Ishikawa (cell line): ENCODE results near the gene GRAMD1B.

Experiments used
- CEBPB ChIP-seq: IDR thresholded peaks from 2 replicates; pipeline ENCODE4 v1.6.1; 2012
- CREB1 ChIP-seq: IDR thresholded peaks from 2 replicates; pipeline ENCODE4 v1.6.1; 2012; ENCODE audit warnings: low read depth
- EGR1 ChIP-seq: IDR thresholded peaks from 2 replicates; pipeline ENCODE4 v1.6.1; 2012
- EP300 ChIP-seq: IDR thresholded peaks from 2 replicates; pipeline ENCODE4 v1.6.1; 2012; ENCODE audit warnings: borderline replicate concordance
- FOXM1 ChIP-seq: IDR thresholded peaks from 2 replicates; pipeline ENCODE4 v1.6.1; 2012; ENCODE audit warnings: low read depth, borderline replicate concordance
- MAX ChIP-seq: IDR thresholded peaks from 2 replicates; pipeline ENCODE4 v1.6.1; 2012
- NFIC ChIP-seq: IDR thresholded peaks from 2 replicates; pipeline ENCODE4 v1.6.1; 2012
- RAD21 ChIP-seq: IDR thresholded peaks from 2 replicates; pipeline ENCODE4 v1.6.1; 2012; ENCODE audit warnings: low read depth
- REST ChIP-seq: IDR thresholded peaks from 2 replicates; pipeline ENCODE4 v1.6.1; 2012; ENCODE audit warnings: low read depth, mild to moderate bottlenecking
- TAF1 ChIP-seq: IDR thresholded peaks from 2 replicates; pipeline ENCODE4 v1.6.1; 2012; ENCODE audit warnings: low read depth, mild to moderate bottlenecking
- TCF12 ChIP-seq: IDR thresholded peaks from 2 replicates; pipeline ENCODE4 v1.6.1; 2012; ENCODE audit warnings: low read depth
- TEAD4 ChIP-seq: IDR thresholded peaks from 2 replicates; pipeline ENCODE4 v1.6.1; 2012
- USF1 ChIP-seq: IDR thresholded peaks from 2 replicates; pipeline ENCODE4 v1.6.1; 2012
- YY1 ChIP-seq: IDR thresholded peaks from 2 replicates; pipeline ENCODE4 v1.6.1; 2012; ENCODE audit warnings: low read depth
- ZBTB7A ChIP-seq: IDR thresholded peaks from 2 replicates; pipeline ENCODE4 v1.6.1; 2012; ENCODE audit warnings: low read depth

Gene GRAMD1B

GRCh38 chr11:123622576-123622975 lies 192.5 kb downstream of the GRAMD1B start:
- TF ChIP-seq CREB1 (no peak), FOXM1 (no peak), EGR1 (no peak), MAX (no peak), RAD21 (no peak), TCF12 (no peak), NFIC (no peak), YY1 (no peak), TEAD4 (no peak), ZBTB7A (no peak), EP300 (no peak), CEBPB (no peak), TAF1 (no peak), REST (no peak), USF1 (no peak)

- TF ChIP-seq REST = no peak
Measured at GRCh38 chr11:123624974-123625373, 194.9 kb downstream of the GRAMD1B start.

GRCh38 chr11:123628936-123629683 lies 199.0 kb downstream of the GRAMD1B start:
- TF ChIP-seq TEAD4 (no peak), FOXM1 (no peak), RAD21 (no peak), USF1 (no peak), EP300 (no peak), TCF12 (no peak), ZBTB7A (no peak), CEBPB (no peak), EGR1 (no peak), NFIC (no peak), REST (no peak), MAX (no peak), CREB1 (no peak)

GRCh38 chr11:123630126-123630608 lies 200.1 kb downstream of the GRAMD1B start:
- TF ChIP-seq FOXM1 = no peak
- no peak for TF ChIP-seq TAF1
- TF ChIP-seq TCF12 = no peak
- no peak for TF ChIP-seq NFIC
- TF ChIP-seq RAD21 = no peak
- TF ChIP-seq CREB1 = no peak
- TF ChIP-seq CEBPB = no peak
- TF ChIP-seq USF1 = no peak
- TF ChIP-seq EP300 = no peak
- TF ChIP-seq EGR1 = no peak
- TF ChIP-seq YY1 = no peak
- no peak for TF ChIP-seq TEAD4
- TF ChIP-seq ZBTB7A = no peak
